ENCODE measurements around the gene TLDC2.

DNA sequence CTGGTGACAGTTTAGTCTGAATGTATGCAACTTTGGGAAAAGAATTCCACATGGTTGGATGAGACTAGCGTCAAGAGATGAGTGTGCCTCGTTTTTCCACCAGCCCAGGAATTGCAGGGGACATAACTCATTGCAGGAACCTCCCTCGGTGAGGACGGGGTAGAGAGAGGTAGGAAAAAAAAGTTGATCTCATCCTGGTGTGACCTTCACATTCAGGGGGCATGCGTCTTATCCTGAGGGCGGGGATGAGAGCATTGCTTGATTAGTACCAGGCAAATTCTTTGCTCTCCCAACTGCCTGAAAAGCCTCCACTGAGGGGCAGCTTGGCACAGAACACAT lies 11.8 kb downstream of the TLDC2 start:
- no peak for TF ChIP-seq POLR2A (IDR thresholded peaks at IDR 0.05; ENCODE audit: low read length)
- no peak for TF ChIP-seq GATA1 (IDR thresholded peaks at IDR 0.05; ENCODE audit: low read depth, low read length)

Measured in erythroblast (primary cell).